Transverse colon (tissue), 4 donors: ENCODE results near the gene ZC3H12D.

Source experiments
- CTCF ChIP-seq, 5 experiments: fragments of 200-600 bp in 3 of 5; fragments of 450-650 bp in 2 of 5; sonication (generic) in 3 of 5; IDR thresholded peaks; 1 replicate in 2 of 5; 2 replicates in 3 of 5; pipeline ENCODE4 v1.5.1; 2016 to 2017; ENCODE audit warnings: antibody characterized with exemption in 5 of 5, inconsistent platforms in 3 of 5, mild to moderate bottlenecking in 2 of 5, moderate library complexity in 1 of 5
- EP300 ChIP-seq: sonication (generic); formaldehyde crosslinking; IDR thresholded peaks from one replicate; pipeline ENCODE4 v1.6.1; 2017; ENCODE audit warnings: antibody characterized with exemption, low read depth
- POLR2A ChIP-seq: fragments of 450-650 bp; IDR thresholded peaks from one replicate; pipeline ENCODE4 v1.6.1; 2016; ENCODE audit warnings: antibody characterized with exemption, mild to moderate bottlenecking, moderate library complexity
- POLR2AphosphoS5 ChIP-seq, 3 donors: sonication (generic); formaldehyde crosslinking; IDR thresholded peaks; one replicate each; pipeline ENCODE4 v1.6.1; 2016; ENCODE audit warnings: antibody characterized with exemption in 3 of 3

GRCh38 chr6:149439626-149440025 lies 45.2 kb downstream of the ZC3H12D start:
- TF ChIP-seq CTCF (IDR thresholded peaks at IDR 0.05) (no peak), POLR2AphosphoS5 (IDR thresholded peaks at IDR 0.05) (no peak), POLR2A (no peak), EP300 (no peak)
